K562 (cell line): ENCODE data around the gene B3GALNT2. TPM values are rescaled to one million over a fixed set of nuclear protein-coding genes. Genes with fewer than 3 reads are reported as not detected.

Source experiments
- CHD2 ChIP-seq: IDR thresholded peaks from 2 replicates; pipeline ENCODE4 v1.6.1; 2011; ENCODE audit warnings: low read depth, low read length
- ELF4 ChIP-seq: fragments of 450-650 bp; formaldehyde crosslinking; IDR thresholded peaks from 2 replicates; pipeline ENCODE4 v1.4.0; 2022; ENCODE audit warnings: missing genetic modification characterization
- FOXJ2 ChIP-seq: fragments of 200-800 bp; sonication (Bioruptor generic); IDR thresholded peaks from 2 replicates; pipeline ENCODE4 v1.6.1; 2016; ENCODE audit warnings: missing genetic modification characterization, missing compliant biosample characterization
- HNRNPLL ChIP-seq: fragments of 200-400 bp; formaldehyde crosslinking; IDR thresholded peaks from 2 replicates; pipeline ENCODE4 v1.6.1; 2017; ENCODE audit warnings: low read length, low read depth, mild to moderate bottlenecking; ENCODE audit not compliant: poor library complexity, severe bottlenecking
- MTA1 ChIP-seq: fragments of 450-650 bp; IDR thresholded peaks from 2 replicates; pipeline ENCODE4 v1.6.1; 2017; ENCODE audit warnings: borderline replicate concordance
- NFRKB ChIP-seq: fragments of 450-650 bp; IDR thresholded peaks from 2 replicates; pipeline ENCODE4 v1.6.1; 2016; ENCODE audit warnings: low read depth
- NR1H2 ChIP-seq: sonication (generic); formaldehyde crosslinking; IDR thresholded peaks from 2 replicates; pipeline ENCODE4 v1.4.0; 2020; ENCODE audit warnings: mild to moderate bottlenecking, missing genetic modification reagents
- ZNF23 ChIP-seq: fragments of 250-450 bp; sonication (Bioruptor Pico); IDR thresholded peaks from 2 replicates; pipeline ENCODE4 v1.4.0; 2020; ENCODE audit warnings: mild to moderate bottlenecking
- ZNF41 ChIP-seq: fragments of 250-450 bp; sonication (Bioruptor Pico); conservative IDR thresholded peaks from 2 replicates; pipeline ENCODE4 v1.4.0; 2020; ENCODE audit warnings: mild to moderate bottlenecking
- ZNF551 ChIP-seq: fragments of 250-450 bp; sonication (Bioruptor Pico); IDR thresholded peaks from 2 replicates; pipeline ENCODE4 v1.5.0; 2021; ENCODE audit warnings: mild to moderate bottlenecking, moderate library complexity
- ZNF696 ChIP-seq: fragments of 250-450 bp; sonication (Bioruptor Pico); conservative IDR thresholded peaks from 2 replicates; pipeline ENCODE4 v1.4.0; 2020; ENCODE audit warnings: mild to moderate bottlenecking, moderate library complexity
- polyA plus RNA-seq, 8 experiments: library from polyadenylated mRNA; depleted of rRNA in 4 of 8; stranded (reverse) in 5 of 8; unstranded in 3 of 8; fragments of >200 nt; fragmentation: Nextera tagmentation in 2 of 8; fragmentation: Illumina TruSeq in 1 of 8; extraction: Ambion mirVana in 2 of 8; extraction: Trizol in 1 of 8; gene quantifications; 2 replicates each; pipeline versions ENCODE4 v1.2.1 to v1.2.3, GENCODE V29; 2011 to 2014; ENCODE audit warnings: inconsistent platforms in 1 of 8, missing spikeins in 1 of 8
- total RNA-seq, 7 experiments: library from RNA; depleted of rRNA in 6 of 7; stranded (reverse); fragments of >200 nt in 6 of 7; fragmentation: Illumina TruSeq in 2 of 7; extraction: Trizol in 2 of 7; gene quantifications; 2 replicates each; pipeline versions ENCODE4 v1.2.1 to v1.2.3, GENCODE V29; 2011 to 2021; ENCODE audit warnings: low replicate concordance in 1 of 7
- TF ChIP-seq, protein P1 (sequence below), 2 experiments: fragments of 450-650 bp in 1 of 2; sonication (generic) in 1 of 2; formaldehyde crosslinking in 1 of 2; IDR thresholded peaks; 2 replicates each; pipeline versions ENCODE4 v1.7.1 to v1.9.0; 2016 to 2022; ENCODE audit warnings: inconsistent platforms in 1 of 2, mild to moderate bottlenecking in 1 of 2, missing genetic modification reagents in 1 of 2
- TF ChIP-seq, protein P2 (sequence below): fragments of 450-650 bp; conservative IDR thresholded peaks from 2 replicates; pipeline ENCODE4 v1.6.1; 2016; ENCODE audit warnings: missing genetic modification characterization, low read depth, mild to moderate bottlenecking, control low read depth, missing compliant biosample characterization
- TF ChIP-seq, protein P3 (sequence below): fragments of 450-650 bp; IDR thresholded peaks from 2 replicates; pipeline ENCODE4 v1.6.1; 2014; ENCODE audit warnings: low read depth, mild to moderate bottlenecking, moderate library complexity, borderline replicate concordance

The B3GALNT2 gene
- total and polyA plus RNA-seq, 9 of the 15 experiments (the other 6 are each of a cell fraction or from before 2014, with no cell fraction given), result 2.0 to 31.7 (median 22.9) TPM

DNA sequence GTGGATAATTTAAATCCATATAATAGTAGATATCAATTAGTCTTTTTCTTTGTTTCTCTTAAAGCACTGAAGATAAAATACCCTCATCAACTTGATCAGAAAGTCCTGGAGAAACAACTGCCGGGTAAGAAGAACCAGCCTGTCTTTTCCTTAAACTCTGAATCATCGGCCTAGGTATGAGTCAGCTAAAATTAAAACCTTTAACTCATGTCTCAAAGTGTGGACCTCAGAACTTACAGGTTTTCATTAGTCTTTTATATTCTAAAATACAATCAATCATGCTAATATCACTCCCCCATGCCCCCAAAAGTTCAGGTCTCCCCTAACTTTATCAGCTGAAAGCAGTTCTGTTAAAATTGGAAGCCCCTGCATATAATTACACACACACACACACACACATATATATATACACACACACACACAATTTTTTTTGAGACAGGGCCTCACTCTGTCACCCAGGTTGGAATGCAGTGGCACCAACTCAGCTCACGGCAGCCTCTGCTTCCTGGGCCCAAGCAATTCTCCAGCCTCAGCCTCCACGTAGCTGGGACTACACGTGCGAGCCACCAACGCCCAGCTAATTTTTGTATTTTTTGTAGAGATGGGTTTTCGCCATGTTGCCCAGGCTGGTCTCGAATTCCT is 61.3 kb downstream of the B3GALNT2 start (continued):
- TF ChIP-seq, protein P1, sequence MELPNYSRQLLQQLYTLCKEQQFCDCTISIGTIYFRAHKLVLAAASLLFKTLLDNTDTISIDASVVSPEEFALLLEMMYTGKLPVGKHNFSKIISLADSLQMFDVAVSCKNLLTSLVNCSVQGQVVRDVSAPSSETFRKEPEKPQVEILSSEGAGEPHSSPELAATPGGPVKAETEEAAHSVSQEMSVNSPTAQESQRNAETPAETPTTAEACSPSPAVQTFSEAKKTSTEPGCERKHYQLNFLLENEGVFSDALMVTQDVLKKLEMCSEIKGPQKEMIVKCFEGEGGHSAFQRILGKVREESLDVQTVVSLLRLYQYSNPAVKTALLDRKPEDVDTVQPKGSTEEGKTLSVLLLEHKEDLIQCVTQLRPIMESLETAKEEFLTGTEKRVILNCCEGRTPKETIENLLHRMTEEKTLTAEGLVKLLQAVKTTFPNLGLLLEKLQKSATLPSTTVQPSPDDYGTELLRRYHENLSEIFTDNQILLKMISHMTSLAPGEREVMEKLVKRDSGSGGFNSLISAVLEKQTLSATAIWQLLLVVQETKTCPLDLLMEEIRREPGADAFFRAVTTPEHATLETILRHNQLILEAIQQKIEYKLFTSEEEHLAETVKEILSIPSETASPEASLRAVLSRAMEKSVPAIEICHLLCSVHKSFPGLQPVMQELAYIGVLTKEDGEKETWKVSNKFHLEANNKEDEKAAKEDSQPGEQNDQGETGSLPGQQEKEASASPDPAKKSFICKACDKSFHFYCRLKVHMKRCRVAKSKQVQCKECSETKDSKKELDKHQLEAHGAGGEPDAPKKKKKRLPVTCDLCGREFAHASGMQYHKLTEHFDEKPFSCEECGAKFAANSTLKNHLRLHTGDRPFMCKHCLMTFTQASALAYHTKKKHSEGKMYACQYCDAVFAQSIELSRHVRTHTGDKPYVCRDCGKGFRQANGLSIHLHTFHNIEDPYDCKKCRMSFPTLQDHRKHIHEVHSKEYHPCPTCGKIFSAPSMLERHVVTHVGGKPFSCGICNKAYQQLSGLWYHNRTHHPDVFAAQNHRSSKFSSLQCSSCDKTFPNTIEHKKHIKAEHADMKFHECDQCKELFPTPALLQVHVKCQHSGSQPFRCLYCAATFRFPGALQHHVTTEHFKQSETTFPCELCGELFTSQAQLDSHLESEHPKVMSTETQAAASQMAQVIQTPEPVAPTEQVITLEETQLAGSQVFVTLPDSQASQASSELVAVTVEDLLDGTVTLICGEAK (IDR thresholded peaks at IDR 0.05), result no peak; the same call in 1 of the 2 replicates
- TF ChIP-seq, protein P1 (CRISPR knock-in tag; IDR thresholded peaks at IDR 0.05), result no peak
- TF ChIP-seq, protein P2, sequence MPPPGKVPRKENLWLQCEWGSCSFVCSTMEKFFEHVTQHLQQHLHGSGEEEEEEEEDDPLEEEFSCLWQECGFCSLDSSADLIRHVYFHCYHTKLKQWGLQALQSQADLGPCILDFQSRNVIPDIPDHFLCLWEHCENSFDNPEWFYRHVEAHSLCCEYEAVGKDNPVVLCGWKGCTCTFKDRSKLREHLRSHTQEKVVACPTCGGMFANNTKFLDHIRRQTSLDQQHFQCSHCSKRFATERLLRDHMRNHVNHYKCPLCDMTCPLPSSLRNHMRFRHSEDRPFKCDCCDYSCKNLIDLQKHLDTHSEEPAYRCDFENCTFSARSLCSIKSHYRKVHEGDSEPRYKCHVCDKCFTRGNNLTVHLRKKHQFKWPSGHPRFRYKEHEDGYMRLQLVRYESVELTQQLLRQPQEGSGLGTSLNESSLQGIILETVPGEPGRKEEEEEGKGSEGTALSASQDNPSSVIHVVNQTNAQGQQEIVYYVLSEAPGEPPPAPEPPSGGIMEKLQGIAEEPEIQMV (tag), result no peak
- TF ChIP-seq, protein P3, sequence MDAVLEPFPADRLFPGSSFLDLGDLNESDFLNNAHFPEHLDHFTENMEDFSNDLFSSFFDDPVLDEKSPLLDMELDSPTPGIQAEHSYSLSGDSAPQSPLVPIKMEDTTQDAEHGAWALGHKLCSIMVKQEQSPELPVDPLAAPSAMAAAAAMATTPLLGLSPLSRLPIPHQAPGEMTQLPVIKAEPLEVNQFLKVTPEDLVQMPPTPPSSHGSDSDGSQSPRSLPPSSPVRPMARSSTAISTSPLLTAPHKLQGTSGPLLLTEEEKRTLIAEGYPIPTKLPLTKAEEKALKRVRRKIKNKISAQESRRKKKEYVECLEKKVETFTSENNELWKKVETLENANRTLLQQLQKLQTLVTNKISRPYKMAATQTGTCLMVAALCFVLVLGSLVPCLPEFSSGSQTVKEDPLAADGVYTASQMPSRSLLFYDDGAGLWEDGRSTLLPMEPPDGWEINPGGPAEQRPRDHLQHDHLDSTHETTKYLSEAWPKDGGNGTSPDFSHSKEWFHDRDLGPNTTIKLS, result no peak
- TF ChIP-seq ZNF23 (CRISPR knock-in tag), result no peak
- 0 out of 2 replicates have a peak, but pooled peaks have one; percentile 13 for TF ChIP-seq ZNF41 (CRISPR knock-in tag)
- no peak for TF ChIP-seq MTA1
- no peak for TF ChIP-seq ZNF696
- no peak for TF ChIP-seq FOXJ2
- TF ChIP-seq ZNF551, result no peak
- TF ChIP-seq NR1H2 (CRISPR knock-in tag), result no peak
- TF ChIP-seq NFRKB, result peak; percentile 54; the same call in 1 of the 2 replicates
- no peak for TF ChIP-seq CHD2
- TF ChIP-seq ELF4 (CRISPR knock-in tag), result peak; percentile 78; the same call in 1 of the 2 replicates
- no peak for TF ChIP-seq HNRNPLL
